Measurements from ENCODE around the gene MGMT. TPM values are rescaled to one million over a fixed set of nuclear protein-coding genes. Genes with fewer than 3 reads are reported as not detected.
A peak's percentile ranks its signal among the peaks of the same experiment; 100 is the strongest.

Gene MGMT
- total RNA-seq, 6 experiments from 2014 or later = 36.5 to 53.4 (median 42.3) TPM

GRCh38 chr10:129743738-129744133, 276.7 kb downstream of the MGMT start:
- no peaks in the 10 kb centered on the region for H3K9me3 ChIP-seq
- no peaks in the 10 kb centered on the region for H3K36me3 ChIP-seq
- intact Hi-C loops (cut with DNase I) = no loop called here
- peaks cover 0 to 5% (median 0%) of the 10 kb centered on the region in 4 donors for H3K4me1 ChIP-seq
- no peak overlapping the region for H3K4me3 ChIP-seq
- no peak overlapping the region for H3K27ac ChIP-seq
- no peak for ATAC-seq
- DNase-seq = peak in 2 of 3 donors; percentile 21 to 28
- H3K27me3 ChIP-seq = no peaks in the 10 kb centered on the region
- WGBS (ENCODE audit: insufficient coverage, low coverage, low lambda C conversion rate, missing lambda C conversion rate) = 96% methylated on average over 4 of the region's 7 CpGs
- TF ChIP-seq POLR2A (IDR thresholded peaks at IDR 0.05) (no peak), CTCF (IDR thresholded peaks at IDR 0.05) (no peak)

GRCh38 chr10:129744134-129745111, 277.4 kb downstream of the MGMT start:
- Histone ChIP-seq H3K9me3 (no peaks in the 10 kb centered on the region), H3K36me3 (no peaks in the 10 kb centered on the region), H3K27me3 (no peaks in the 10 kb centered on the region), H3K4me3 (no peak overlapping the region), H3K27ac (no peak overlapping the region), H3K4me1 (peaks cover 0 to 5% (median 0%) of the 10 kb centered on the region in 4 donors)
- no peak for TF ChIP-seq POLR2A (IDR thresholded peaks at IDR 0.05)
- no peak for TF ChIP-seq CTCF (IDR thresholded peaks at IDR 0.05)
- WGBS (ENCODE audit: insufficient coverage, low coverage, low lambda C conversion rate, missing lambda C conversion rate) = 83% methylated on average over 2 of the region's 22 CpGs
- intact Hi-C loops (cut with DNase I) = no loop called here
- peak in 2 of 3 donors; percentile 32 to 41 for DNase-seq
- peak in 3 of 4 donors; percentile 10 to 24 (median 23) for ATAC-seq

DNA sequence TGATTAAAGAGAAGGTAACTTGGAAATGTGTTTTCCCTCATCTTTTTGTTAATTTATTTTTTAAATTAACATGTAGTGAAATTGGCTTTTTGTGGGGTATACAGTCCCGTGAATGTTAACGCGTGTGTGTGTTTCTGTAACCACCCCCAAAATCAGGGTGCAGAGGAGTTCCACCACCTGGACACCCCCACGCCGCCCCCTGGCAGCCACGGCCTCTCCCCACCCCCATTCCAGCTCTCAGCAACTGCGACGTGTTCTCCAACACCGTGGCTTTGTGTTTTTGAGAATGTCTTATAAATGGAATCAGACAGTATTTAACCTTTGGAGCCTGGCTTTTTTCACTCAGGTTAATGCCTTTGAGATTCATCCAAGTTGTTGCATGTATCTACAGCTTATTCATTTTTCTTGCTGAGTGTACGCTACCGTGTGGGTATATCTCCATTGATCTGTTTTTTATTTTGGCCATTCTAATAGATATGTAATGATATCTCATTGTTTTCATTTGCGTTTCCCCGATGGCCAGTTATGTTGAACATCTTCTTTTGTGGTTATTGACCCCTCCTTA, 278.2 kb downstream of the MGMT start:
- 56% methylated on average over 13 of the region's 13 CpGs for WGBS (ENCODE audit: insufficient coverage, low coverage, low lambda C conversion rate, missing lambda C conversion rate)
- DNase-seq (peak; percentile 9 to 35 (median 21)), ATAC-seq (peak in 3 of 4 donors; percentile 53 to 62 (median 61))
- H3K36me3 ChIP-seq = no peaks in the 10 kb centered on the region
- H3K27me3 ChIP-seq = no peaks in the 10 kb centered on the region
- peak overlapping the region in 1 of 3 donors; percentile 2 for H3K27ac ChIP-seq
- intact Hi-C loops (cut with DNase I) = no loop called here
- H3K4me1 ChIP-seq = peaks cover 0 to 5% (median 0%) of the 10 kb centered on the region in 4 donors
- TF ChIP-seq CTCF (IDR thresholded peaks at IDR 0.05) (no peak), POLR2A (IDR thresholded peaks at IDR 0.05) (no peak)
- H3K9me3 ChIP-seq = no peaks in the 10 kb centered on the region
- no peak overlapping the region for H3K4me3 ChIP-seq

GRCh38 chr10:129754211-129755050, 287.4 kb downstream of the MGMT start:
- Histone ChIP-seq H3K4me3 (no peak overlapping the region), H3K9me3 (no peaks in the 10 kb centered on the region), H3K36me3 (no peaks in the 10 kb centered on the region), H3K27me3 (no peaks in the 10 kb centered on the region), H3K27ac (peak overlapping the region in 2 of 3 donors; percentile 56 to 57), H3K4me1 (peaks cover 0 to 61% (median 26%) of the 10 kb centered on the region in 4 donors)
- WGBS (ENCODE audit: insufficient coverage, low coverage, low lambda C conversion rate, missing lambda C conversion rate) = 74% methylated on average over 9 of the region's 11 CpGs
- TF ChIP-seq CTCF (IDR thresholded peaks at IDR 0.05) = peak in 1 of 4 donors; percentile 12
- no peak for TF ChIP-seq POLR2A (IDR thresholded peaks at IDR 0.05)
- ATAC-seq = peak in 1 of 4 donors; percentile 1
- DNase-seq = peak in 2 of 3 donors; percentile 30 to 35
- intact Hi-C loops (cut with DNase I) = no loop called here
